GM23338 (cell line): ENCODE results near the gene APPBP2.

Experiments
- CREB1 ChIP-seq: fragments of 250-450 bp; sonication (Bioruptor Pico); IDR thresholded peaks from 2 replicates; pipeline ENCODE4 v1.5.0; 2020; ENCODE audit warnings: low read depth, mild to moderate bottlenecking, moderate library complexity
- CTCF ChIP-seq, 2 experiments: fragments of 200-600 bp in 1 of 2; sonication (generic) in 1 of 2; conservative IDR thresholded peaks; 2 replicates each; pipeline versions ENCODE4 v1.5.1 to v1.6.1; 2016 to 2017; ENCODE audit warnings: antibody characterized with exemption in 2 of 2, low read depth in 2 of 2, mild to moderate bottlenecking in 2 of 2, moderate library complexity in 1 of 2
- ETS1 ChIP-seq: IDR thresholded peaks from 2 replicates; pipeline ENCODE4 v1.6.1; 2016; ENCODE audit warnings: antibody characterized with exemption
- EZH2 ChIP-seq: fragments of 200-600 bp; sonication (generic); IDR thresholded peaks from one replicate; pipeline ENCODE4 v1.8.0; 2017; ENCODE audit warnings: antibody characterized with exemption, mild to moderate bottlenecking, low read depth; ENCODE audit not compliant: unreplicated experiment
- EZH2phosphoT487 ChIP-seq: fragments of 200-600 bp; sonication (generic); IDR thresholded peaks from one replicate; pipeline ENCODE4 v1.8.1; 2018; ENCODE audit warnings: antibody characterized with exemption; ENCODE audit not compliant: unreplicated experiment
- JUNB ChIP-seq: IDR thresholded peaks from one replicate; pipeline ENCODE4 v1.6.1; 2016; ENCODE audit warnings: antibody characterized with exemption; ENCODE audit not compliant: unreplicated experiment
- POLR2AphosphoS5 ChIP-seq: IDR thresholded peaks from 2 replicates; pipeline ENCODE4 v1.6.1; 2016; ENCODE audit warnings: antibody characterized with exemption, low read depth
- REST ChIP-seq: IDR thresholded peaks from one replicate; pipeline ENCODE4 v1.6.1; 2018; ENCODE audit warnings: antibody characterized with exemption; ENCODE audit not compliant: unreplicated experiment
- ZNF114 ChIP-seq: fragments of 250-450 bp; sonication (Bioruptor Pico); IDR thresholded peaks from 2 replicates; pipeline ENCODE4 v1.5.0; 2020; ENCODE audit warnings: mild to moderate bottlenecking, moderate library complexity
- ZNF331 ChIP-seq: fragments of 250-450 bp; sonication (Bioruptor Pico); IDR thresholded peaks from 2 replicates; pipeline ENCODE4 v1.5.0; 2020; ENCODE audit warnings: low read depth, mild to moderate bottlenecking, moderate library complexity
- TF ChIP-seq, protein P1 (sequence below): fragments of 250-450 bp; sonication (Bioruptor Pico); IDR thresholded peaks from 2 replicates; pipeline ENCODE4 v1.5.0; 2020; ENCODE audit warnings: mild to moderate bottlenecking, moderate library complexity

GRCh38 chr17:60540460-60540859 is 14.4 kb upstream of the APPBP2 start:
- no peak for TF ChIP-seq CTCF (conservative IDR thresholded peaks at IDR 0.05; ENCODE audit: low read depth in 2 of 2)
- no peak for TF ChIP-seq POLR2AphosphoS5
- no peak for TF ChIP-seq REST
- no peak for TF ChIP-seq EZH2phosphoT487
- no peak for TF ChIP-seq CREB1 (CRISPR knock-in tag)
- no peak for TF ChIP-seq JUNB
- no peak for TF ChIP-seq EZH2
- TF ChIP-seq, protein P1, sequence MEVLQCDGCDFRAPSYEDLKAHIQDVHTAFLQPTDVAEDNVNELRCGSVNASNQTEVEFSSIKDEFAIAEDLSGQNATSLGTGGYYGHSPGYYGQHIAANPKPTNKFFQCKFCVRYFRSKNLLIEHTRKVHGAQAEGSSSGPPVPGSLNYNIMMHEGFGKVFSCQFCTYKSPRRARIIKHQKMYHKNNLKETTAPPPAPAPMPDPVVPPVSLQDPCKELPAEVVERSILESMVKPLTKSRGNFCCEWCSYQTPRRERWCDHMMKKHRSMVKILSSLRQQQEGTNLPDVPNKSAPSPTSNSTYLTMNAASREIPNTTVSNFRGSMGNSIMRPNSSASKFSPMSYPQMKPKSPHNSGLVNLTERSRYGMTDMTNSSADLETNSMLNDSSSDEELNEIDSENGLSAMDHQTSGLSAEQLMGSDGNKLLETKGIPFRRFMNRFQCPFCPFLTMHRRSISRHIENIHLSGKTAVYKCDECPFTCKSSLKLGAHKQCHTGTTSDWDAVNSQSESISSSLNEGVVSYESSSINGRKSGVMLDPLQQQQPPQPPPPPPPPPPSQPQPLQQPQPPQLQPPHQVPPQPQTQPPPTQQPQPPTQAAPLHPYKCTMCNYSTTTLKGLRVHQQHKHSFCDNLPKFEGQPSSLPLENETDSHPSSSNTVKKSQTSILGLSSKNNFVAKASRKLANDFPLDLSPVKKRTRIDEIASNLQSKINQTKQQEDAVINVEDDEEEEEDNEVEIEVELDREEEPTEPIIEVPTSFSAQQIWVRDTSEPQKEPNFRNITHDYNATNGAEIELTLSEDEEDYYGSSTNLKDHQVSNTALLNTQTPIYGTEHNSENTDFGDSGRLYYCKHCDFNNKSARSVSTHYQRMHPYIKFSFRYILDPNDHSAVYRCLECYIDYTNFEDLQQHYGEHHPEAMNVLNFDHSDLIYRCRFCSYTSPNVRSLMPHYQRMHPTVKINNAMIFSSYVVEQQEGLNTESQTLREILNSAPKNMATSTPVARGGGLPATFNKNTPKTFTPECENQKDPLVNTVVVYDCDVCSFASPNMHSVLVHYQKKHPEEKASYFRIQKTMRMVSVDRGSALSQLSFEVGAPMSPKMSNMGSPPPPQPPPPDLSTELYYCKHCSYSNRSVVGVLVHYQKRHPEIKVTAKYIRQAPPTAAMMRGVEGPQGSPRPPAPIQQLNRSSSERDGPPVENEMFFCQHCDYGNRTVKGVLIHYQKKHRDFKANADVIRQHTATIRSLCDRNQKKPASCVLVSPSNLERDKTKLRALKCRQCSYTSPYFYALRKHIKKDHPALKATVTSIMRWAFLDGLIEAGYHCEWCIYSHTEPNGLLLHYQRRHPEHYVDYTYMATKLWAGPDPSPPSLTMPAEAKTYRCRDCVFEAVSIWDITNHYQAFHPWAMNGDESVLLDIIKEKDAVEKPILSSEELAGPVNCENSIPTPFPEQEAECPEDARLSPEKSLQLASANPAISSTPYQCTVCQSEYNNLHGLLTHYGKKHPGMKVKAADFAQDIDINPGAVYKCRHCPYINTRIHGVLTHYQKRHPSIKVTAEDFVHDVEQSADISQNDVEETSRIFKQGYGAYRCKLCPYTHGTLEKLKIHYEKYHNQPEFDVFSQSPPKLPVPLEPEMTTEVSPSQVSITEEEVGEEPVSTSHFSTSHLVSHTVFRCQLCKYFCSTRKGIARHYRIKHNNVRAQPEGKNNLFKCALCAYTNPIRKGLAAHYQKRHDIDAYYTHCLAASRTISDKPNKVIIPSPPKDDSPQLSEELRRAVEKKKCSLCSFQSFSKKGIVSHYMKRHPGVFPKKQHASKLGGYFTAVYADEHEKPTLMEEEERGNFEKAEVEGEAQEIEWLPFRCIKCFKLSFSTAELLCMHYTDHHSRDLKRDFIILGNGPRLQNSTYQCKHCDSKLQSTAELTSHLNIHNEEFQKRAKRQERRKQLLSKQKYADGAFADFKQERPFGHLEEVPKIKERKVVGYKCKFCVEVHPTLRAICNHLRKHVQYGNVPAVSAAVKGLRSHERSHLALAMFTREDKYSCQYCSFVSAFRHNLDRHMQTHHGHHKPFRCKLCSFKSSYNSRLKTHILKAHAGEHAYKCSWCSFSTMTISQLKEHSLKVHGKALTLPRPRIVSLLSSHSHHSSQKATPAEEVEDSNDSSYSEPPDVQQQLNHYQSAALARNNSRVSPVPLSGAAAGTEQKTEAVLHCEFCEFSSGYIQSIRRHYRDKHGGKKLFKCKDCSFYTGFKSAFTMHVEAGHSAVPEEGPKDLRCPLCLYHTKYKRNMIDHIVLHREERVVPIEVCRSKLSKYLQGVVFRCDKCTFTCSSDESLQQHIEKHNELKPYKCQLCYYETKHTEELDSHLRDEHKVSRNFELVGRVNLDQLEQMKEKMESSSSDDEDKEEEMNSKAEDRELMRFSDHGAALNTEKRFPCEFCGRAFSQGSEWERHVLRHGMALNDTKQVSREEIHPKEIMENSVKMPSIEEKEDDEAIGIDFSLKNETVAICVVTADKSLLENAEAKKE = no peak
- TF ChIP-seq ETS1 = no peak
- no peak for TF ChIP-seq ZNF331
- TF ChIP-seq ZNF114 (CRISPR knock-in tag) = no peak
